Activated naive CD4-positive, alpha-beta T cell (primary cell): Measurements from ENCODE around the gene PRXL2A.
"Not testable (repeated sequence)": the region's sequence is repeated elsewhere in the genome, so short reads cannot be mapped to it uniquely, and the experiment has no call there.

Experiments
- DNase-seq, 4 experiments: peaks; one replicate each; lab custom pipeline; 2025; lab: John Stamatoyannopoulos, UW

PRXL2A gene

DNA sequence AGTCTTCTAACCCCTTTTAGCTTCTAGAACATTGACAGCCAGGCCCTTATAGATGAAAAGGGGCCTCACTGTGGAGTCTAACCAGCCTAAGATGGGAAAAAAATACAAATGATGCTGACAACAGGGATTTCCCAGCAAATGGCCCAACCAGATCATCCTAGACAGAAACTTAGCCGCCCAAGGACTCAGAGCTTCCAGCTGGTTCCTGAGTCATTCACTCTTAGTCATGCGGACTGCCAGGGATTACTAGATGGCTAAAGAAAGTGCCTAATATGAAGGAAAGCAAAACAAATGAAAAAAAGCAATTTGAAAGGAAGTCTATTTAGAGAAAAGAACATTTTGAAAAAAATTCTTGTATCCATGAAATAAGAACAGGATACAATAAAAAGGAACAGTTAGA lies 69.5 kb downstream of the PRXL2A start:
- no peak for DNase-seq

DNA sequence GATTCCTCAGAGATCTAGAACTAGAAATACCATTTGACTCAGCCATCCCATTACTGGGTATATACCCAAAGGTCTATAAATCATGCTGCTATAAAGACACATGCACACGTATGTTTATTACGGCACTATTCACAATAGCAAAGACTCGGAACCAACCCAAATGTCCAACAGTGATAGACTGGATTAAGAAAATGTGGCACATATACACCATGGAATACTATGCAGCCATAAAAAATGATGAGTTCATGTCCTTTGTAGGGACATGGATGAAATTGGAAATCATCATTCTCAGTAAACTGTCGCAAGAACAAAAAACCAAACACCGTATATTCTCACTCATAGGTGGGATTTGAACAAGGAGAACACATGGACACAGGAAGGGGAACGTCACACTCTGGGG lies 72.0 kb downstream of the PRXL2A start:
- not testable (repeated sequence) for DNase-seq

- no peak for DNase-seq
Observed at GRCh38 chr10:80480852-80481251, 72.5 kb downstream of the PRXL2A start.

DNA sequence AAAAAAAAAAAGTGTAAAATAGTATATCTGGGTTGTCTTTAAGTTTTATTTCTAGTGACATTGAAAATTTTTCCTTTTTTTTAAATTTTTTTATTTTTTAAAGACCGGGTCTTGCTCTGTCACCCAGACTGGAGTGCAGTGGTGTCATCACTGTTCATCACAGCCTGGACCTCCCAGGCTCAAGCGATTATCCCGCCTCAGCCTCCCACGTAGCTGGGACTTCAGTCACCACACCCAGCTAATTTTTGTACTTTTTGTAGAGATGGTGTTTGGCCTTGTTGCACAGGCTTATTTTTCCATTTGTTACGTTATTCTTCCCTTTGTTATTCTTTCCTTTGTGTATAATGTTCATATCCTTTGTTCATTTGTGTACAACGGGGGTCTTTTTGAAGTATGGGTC lies 75.9 kb downstream of the PRXL2A start:
- DNase-seq = no peak

DNA sequence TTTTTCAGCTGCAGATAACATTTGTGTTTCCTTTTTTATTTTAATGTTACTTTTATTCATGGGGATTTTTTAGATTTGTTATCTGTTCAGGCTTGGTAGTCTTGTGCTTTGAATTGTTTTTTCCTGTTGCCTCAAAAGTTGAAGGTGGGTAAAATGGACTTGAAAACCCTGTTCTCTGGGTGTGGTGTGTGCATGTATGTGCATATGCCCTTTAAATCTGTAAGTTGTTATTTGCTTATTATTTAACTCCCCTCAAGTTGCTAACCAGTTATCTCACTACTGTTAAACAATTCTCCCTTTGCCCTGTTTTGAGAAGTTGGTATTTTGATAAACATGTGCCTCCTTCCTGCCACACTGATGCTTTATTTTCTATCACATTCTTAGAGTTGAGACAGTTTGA lies 76.3 kb downstream of the PRXL2A start:
- no peak for DNase-seq

GRCh38 chr10:80485076-80485945 lies 77.0 kb downstream of the PRXL2A start:
- no peak for DNase-seq

DNA sequence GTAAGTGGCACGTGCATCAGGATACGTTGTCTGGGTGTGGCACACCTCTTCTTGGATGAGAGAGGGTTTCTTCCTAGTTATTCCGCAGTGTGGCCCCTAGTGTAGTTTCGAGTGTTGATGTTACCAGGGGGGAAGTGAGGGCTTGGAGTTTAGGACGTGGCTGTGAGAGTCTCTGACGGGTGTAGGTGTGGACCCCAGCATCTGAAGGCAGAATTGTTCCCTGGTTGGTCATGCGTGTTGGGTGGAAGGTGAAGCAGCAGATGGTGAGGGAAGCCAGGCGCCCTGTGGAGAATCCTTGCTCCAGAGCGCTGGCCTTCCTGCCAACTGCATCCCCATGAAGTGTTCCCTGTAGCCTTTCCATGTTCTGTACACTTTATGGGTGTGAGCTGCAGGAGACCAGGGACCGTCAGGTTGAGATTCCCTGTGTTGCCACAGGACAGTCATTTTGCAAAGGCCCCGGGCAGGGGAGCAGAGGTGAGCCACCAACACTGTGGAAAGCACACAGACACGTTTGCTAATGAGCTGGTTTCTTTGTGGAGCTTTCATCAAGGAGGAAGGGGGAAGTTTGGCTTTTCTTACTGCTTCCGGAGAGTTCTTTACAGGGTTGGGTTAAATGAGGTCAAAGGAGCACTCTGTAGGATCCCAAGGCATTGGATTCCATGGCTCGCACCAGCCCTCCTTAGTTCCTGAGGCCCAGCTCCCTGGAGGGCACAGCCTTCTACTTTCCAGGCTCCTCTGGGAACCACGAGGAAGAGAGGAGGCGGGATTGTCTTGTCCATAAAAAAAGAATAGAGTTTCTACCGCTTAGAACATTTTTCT lies 77.8 kb downstream of the PRXL2A start:
- no peak for DNase-seq
